Pancreas (tissue), 10 donors: ENCODE measurements around the gene NINL. TPM values are rescaled to one million over a fixed set of nuclear protein-coding genes. Genes with fewer than 3 reads are reported as not detected.

Source experiments
- ATAC-seq, 4 donors: fragments of 200-7000 bp; cut with Tn5 transposase; one replicate each; pipeline versions ENCODE4 v1.8.0 to v1.9.1; 2020; ENCODE audit warnings: mild to moderate bottlenecking in 4 of 4, moderate library complexity in 4 of 4
- DNase-seq, 6 donors: peaks; one replicate each; pipeline ENCODE4 v3.0.0-alpha.2; 2020
- FAIRE-seq: peaks from 2 replicates; lab custom pipeline; 2012; peaks lifted over from hg19 to GRCh38; lab: Jason Lieb, UNC
- H3K27ac ChIP-seq, 4 donors: fragments of 200-600 bp; sonication (generic); 1 replicate in 3 of 4; 2 replicates in 1 of 4; pipeline versions ENCODE4 v1.5.0 to v1.8.0; 2020
- H3K27me3 ChIP-seq, 4 donors: fragments of 200-600 bp; one replicate each; pipeline ENCODE4 v1.8.0; 2021
- H3K36me3 ChIP-seq, 3 donors: fragments of 200-600 bp; sonication (generic) in 1 of 3; one replicate each; pipeline versions ENCODE4 v1.5.0 to v1.8.0; 2020 to 2021
- H3K4me1 ChIP-seq, 3 donors: fragments of 200-600 bp; one replicate each; pipeline ENCODE4 v1.8.0; 2021
- H3K4me3 ChIP-seq, 4 donors: fragments of 200-600 bp; sonication (generic) in 2 of 4; one replicate each; pipeline versions ENCODE4 v1.5.0 to v1.8.0; 2020 to 2021
- H3K9me3 ChIP-seq, 4 donors: fragments of 200-600 bp; one replicate each; pipeline ENCODE4 v1.8.0; 2021
- CTCF ChIP-seq, 4 donors: fragments of 200-600 bp; sonication (generic) in 3 of 4; IDR thresholded peaks; one replicate each; pipeline versions ENCODE4 v1.5.0 to v1.8.0; 2021; ENCODE audit warnings: antibody characterized with exemption in 4 of 4
- WGBS, 2 donors: extraction: QIAGEN DNeasy Blood & Tissue Kit; methylation state at CpG; one replicate each; pipeline ENCODE4 v1.1.7; 2013; 5-methylcytosine and 5-hydroxymethylcytosine counted together
- intact Hi-C, 3 donors: fragments of 100-400 bp; cut with DNase I; formaldehyde crosslinking; loops; one replicate each; pipeline versions ENCODE4 v1.11.1 to v1.14.2; 2022
- polyA plus RNA-seq, 2 donors: library from polyadenylated mRNA; stranded (reverse); fragments of 200-250 nt; gene quantifications; one replicate each; pipeline ENCODE4 v1.2.3, GENCODE V29; 2013
- total RNA-seq, 6 donors: library from RNA; stranded (reverse); fragmentation: NEBNext Ultra II Directional in 4 of 6; extraction: Animal tissue kit (Norgen Biotek cat#: 25700) in 4 of 6; gene quantifications; one replicate each; pipeline versions ENCODE4 v1.2.1 to v1.2.4, GENCODE V29; 2021 to 2023
- donor health status: healthy with polysubstance abuse.
- donor health status: DM: no; HTN: no; CAD: no; lungs with moderate emphysema.
- donor health status: DM: no; HTN: no; CAD: no.
- donor health status: control.
- donor health status: control.
- donor health status: Bipolar disorder and iron deficiency.
- donor health status: DM: yes; HTN: yes; CAD: no.
- donor health status: DM: no; HTN: no; CAD: no.
- donor health status: DM: no; HTN: no; CAD: no.
- donor health status: DM: yes; HTN: yes; CAD: no.

Gene NINL
- total and polyA plus RNA-seq, 8 donors: 5.1 to 19.4 (median 6.5) TPM

GRCh38 chr20:25624500-25624939, 39.2 kb upstream of the NINL start:
- intact Hi-C loops: no loop called here
- TF ChIP-seq CTCF (IDR thresholded peaks at IDR 0.05): no peak
- WGBS, 2 donors: 33 to 34% methylated on average over 17 of the region's 17 CpGs
- H3K27ac ChIP-seq: peak overlapping the region; percentile 81 to 92 (median 86)
- no peak for ATAC-seq
- no peaks in the 10 kb centered on the region for H3K27me3 ChIP-seq
- peaks cover 0 to 8% (median 6%) of the 10 kb centered on the region in 3 donors for H3K4me1 ChIP-seq
- H3K36me3 ChIP-seq: no peaks in the 10 kb centered on the region
- H3K4me3 ChIP-seq: peak overlapping the region; percentile 71 to 96 (median 87)
- DNase-seq: no peak
- H3K9me3 ChIP-seq: no peaks in the 10 kb centered on the region
- no peak for FAIRE-seq

- 0 to 1% methylated on average over 75 to 81 of the region's 81 CpGs for WGBS, 2 donors
- Histone ChIP-seq H3K4me3 (peak within 1 kb of the TSS; percentile 71 to 96 (median 87)), H3K27me3 (no peaks in the 10 kb centered on the region), H3K27ac (peak within 1 kb of the TSS; percentile 81 to 92 (median 86)), H3K36me3 (no peaks in the 10 kb centered on the region), H3K4me1 (peaks cover 0 to 8% (median 6%) of the 10 kb centered on the region in 3 donors), H3K9me3 (no peaks in the 10 kb centered on the region)
- ATAC-seq: peak; percentile 89 to 96 (median 93)
- TF ChIP-seq CTCF (IDR thresholded peaks at IDR 0.05): no peak
- FAIRE-seq: no peak
- intact Hi-C loops: no loop called here
- DNase-seq: peak; percentile 94 to 98 (median 96)
Measured at GRCh38 chr20:25623736-25624499, 38.6 kb upstream of the NINL start, which contains the start of gene NANP. Gene NANP, minus strand, starts transcription at chr20:25624014. Its CDS starts 66 bp downstream, at chr20:25623948.

- no peak for TF ChIP-seq CTCF (IDR thresholded peaks at IDR 0.05)
- peak; percentile 29 to 55 (median 49) for ATAC-seq
- H3K4me3 ChIP-seq: peak overlapping the region; percentile 71 to 96 (median 87)
- WGBS, 2 donors: 0 to 1% methylated on average over 44 to 45 of the region's 45 CpGs
- H3K27me3 ChIP-seq: no peaks in the 10 kb centered on the region
- peaks cover 0 to 8% (median 6%) of the 10 kb centered on the region in 3 donors for H3K4me1 ChIP-seq
- H3K36me3 ChIP-seq: no peaks in the 10 kb centered on the region
- no peaks in the 10 kb centered on the region for H3K9me3 ChIP-seq
- H3K27ac ChIP-seq: peak overlapping the region; percentile 81 to 92 (median 86)
- no peak for FAIRE-seq
- peak in 5 of 6 donors; percentile 38 to 70 (median 53) for DNase-seq
- intact Hi-C loops: no loop called here
Measured at GRCh38 chr20:25623225-25623735, 37.9 kb upstream of the NINL start.

GRCh38 chr20:25622450-25623224, 37.3 kb upstream of the NINL start:
- intact Hi-C loops: no loop called here
- TF ChIP-seq CTCF (IDR thresholded peaks at IDR 0.05): no peak
- WGBS, 2 donors: 15 to 19% methylated on average over 17 of the region's 17 CpGs
- no peak for ATAC-seq
- no peak for DNase-seq
- Histone ChIP-seq H3K4me1 (peaks cover 0 to 8% (median 6%) of the 10 kb centered on the region in 3 donors), H3K27me3 (no peaks in the 10 kb centered on the region), H3K27ac (peak overlapping the region; percentile 81 to 92 (median 86)), H3K4me3 (peak overlapping the region; percentile 71 to 96 (median 87)), H3K9me3 (no peaks in the 10 kb centered on the region), H3K36me3 (no peaks in the 10 kb centered on the region)
- FAIRE-seq: no peak
